Smooth muscle cell (in vitro differentiated cells): ENCODE data around the gene AREG. TPM values are rescaled to one million over a fixed set of nuclear protein-coding genes. Genes with fewer than 3 reads are reported as not detected.

Experiments
- DNase-seq: peaks from one replicate; lab custom pipeline; 2025; ENCODE audit not compliant: unreplicated experiment; lab: John Stamatoyannopoulos, UW
- H2AFZ ChIP-seq: fragments of 200-600 bp; sonication (generic); 2 replicates; pipeline ENCODE4 v1.6.0; 2016; ENCODE audit warnings: antibody characterized with exemption, low read depth, mild to moderate bottlenecking
- H3F3A ChIP-seq: fragments of 200-600 bp; sonication (generic); 2 replicates; pipeline ENCODE4 v1.6.0; 2017; ENCODE audit warnings: antibody characterized with exemption, low read depth
- H3K27ac ChIP-seq: fragments of 200-600 bp; sonication (generic); 2 replicates; pipeline ENCODE4 v1.5.1; 2016; ENCODE audit warnings: low read depth, mild to moderate bottlenecking
- H3K27me3 ChIP-seq: fragments of 200-600 bp; sonication (generic); 2 replicates; pipeline ENCODE4 v1.6.1; 2016; ENCODE audit warnings: low read depth, mild to moderate bottlenecking
- H3K36me3 ChIP-seq: fragments of 200-600 bp; sonication (generic); 2 replicates; pipeline ENCODE4 v1.5.1; 2016; ENCODE audit warnings: low read depth
- H3K4me1 ChIP-seq: fragments of 200-600 bp; sonication (generic); 2 replicates; pipeline ENCODE4 v1.5.1; 2016; ENCODE audit warnings: low read depth
- H3K4me2 ChIP-seq: fragments of 200-600 bp; sonication (generic); 2 replicates; pipeline ENCODE4 v1.6.0; 2016; ENCODE audit warnings: mild to moderate bottlenecking
- H3K4me3 ChIP-seq: fragments of 200-600 bp; sonication (generic); 2 replicates; pipeline ENCODE4 v1.5.1; 2016; ENCODE audit warnings: mild to moderate bottlenecking
- H3K79me2 ChIP-seq: fragments of 200-600 bp; sonication (generic); 2 replicates; pipeline ENCODE4 v1.6.0; 2016; ENCODE audit warnings: low read depth, mild to moderate bottlenecking
- H3K9ac ChIP-seq: fragments of 200-600 bp; sonication (generic); 2 replicates; pipeline ENCODE4 v1.6.0; 2016; ENCODE audit warnings: low read depth
- H3K9me3 ChIP-seq: fragments of 200-600 bp; sonication (generic); replicated peaks from 2 replicates; pipeline ENCODE4 v1.5.1; 2016; ENCODE audit warnings: low read depth
- H4K20me1 ChIP-seq: fragments of 200-600 bp; sonication (generic); 2 replicates; pipeline ENCODE4 v1.6.0; 2016; ENCODE audit warnings: low read depth
- CTCF ChIP-seq: fragments of 200-600 bp; sonication (generic); IDR thresholded peaks from 2 replicates; pipeline ENCODE4 v1.5.1; 2017; ENCODE audit warnings: borderline replicate concordance, mild to moderate bottlenecking, antibody characterized with exemption; ENCODE audit not compliant: insufficient read depth, poor library complexity, severe bottlenecking
- WGBS: methylation state at CpG from one replicate; pipeline ENCODE4 v1.1.7; 2016; ENCODE audit warnings: low lambda C conversion rate; 5-methylcytosine and 5-hydroxymethylcytosine counted together
- polyA plus RNA-seq: library from polyadenylated mRNA; unstranded; fragments of >200 nt; fragmentation: Nextera tagmentation; extraction: Ambion mirVana; gene quantifications from 2 replicates; pipeline ENCODE4 v1.2.1, GENCODE V29; 2016
- total RNA-seq: library from RNA; depleted of rRNA; stranded (reverse); fragments of >200 nt; gene quantifications from 2 replicates; pipeline ENCODE4 v1.2.3, GENCODE V29; 2014

The AREG gene
- total and polyA plus RNA-seq, 2 experiments from 2014 or later, result 86.9 to 123 TPM

- Histone ChIP-seq H3K27me3 (no peaks in the 10 kb centered on the region), H3K4me2 (peak overlapping the region; percentile 42), H2AFZ (no peak overlapping the region), H3K27ac (peak overlapping the region; percentile 91), H4K20me1 (no peaks in the 10 kb centered on the region), H3K36me3 (no peaks in the 10 kb centered on the region), H3K4me1 (no peaks in the 10 kb centered on the region), H3F3A (no peaks in the 10 kb centered on the region), H3K79me2 (no peaks in the 10 kb centered on the region), H3K9ac (peak overlapping the region; percentile 57), H3K4me3 (no peak overlapping the region), H3K9me3 (no peaks in the 10 kb centered on the region)
- TF ChIP-seq CTCF, result no peak
- no peak for DNase-seq
- WGBS, result 95% methylated on average over 2 of the region's 2 CpGs
These were observed 20.8 kb upstream of the AREG start for GRCh38 chr4:74424111-74424510.

- no peak overlapping the region for H3K4me3 ChIP-seq
- no peaks in the 10 kb centered on the region for H3K27me3 ChIP-seq
- 45% methylated on average over 1 of the region's 1 CpG for WGBS
- no peaks in the 10 kb centered on the region for H4K20me1 ChIP-seq
- DNase-seq, result no peak
- TF ChIP-seq CTCF, result no peak
- H3K4me1 ChIP-seq, result no peaks in the 10 kb centered on the region
- H3K4me2 ChIP-seq, result no peak overlapping the region
- H3K9ac ChIP-seq, result no peak overlapping the region
- no peaks in the 10 kb centered on the region for H3K79me2 ChIP-seq
- no peaks in the 10 kb centered on the region for H3K36me3 ChIP-seq
- no peaks in the 10 kb centered on the region for H3K9me3 ChIP-seq
- H2AFZ ChIP-seq, result no peak overlapping the region
- peak overlapping the region; percentile 62 for H3K27ac ChIP-seq
- H3F3A ChIP-seq, result no peaks in the 10 kb centered on the region
These were observed 18.8 kb upstream of the AREG start for GRCh38 chr4:74426101-74426500.

- no peak overlapping the region for H3K9ac ChIP-seq
- no peak for TF ChIP-seq CTCF
- no peak overlapping the region for H3K4me2 ChIP-seq
- H3K27ac ChIP-seq, result no peak overlapping the region
- DNase-seq, result no peak
- H3K4me3 ChIP-seq, result no peak overlapping the region
- H3K4me1 ChIP-seq, result no peaks in the 10 kb centered on the region
- no peaks in the 10 kb centered on the region for H4K20me1 ChIP-seq
- no peaks in the 10 kb centered on the region for H3K79me2 ChIP-seq
- no peaks in the 10 kb centered on the region for H3F3A ChIP-seq
- H3K27me3 ChIP-seq, result no peaks in the 10 kb centered on the region
- H3K36me3 ChIP-seq, result no peaks in the 10 kb centered on the region
- no peaks in the 10 kb centered on the region for H3K9me3 ChIP-seq
- H2AFZ ChIP-seq, result no peak overlapping the region
These were observed 16.7 kb upstream of the AREG start for GRCh38 chr4:74428276-74428675.

GRCh38 chr4:74431113-74431826, 13.7 kb upstream of the AREG start:
- Histone ChIP-seq H4K20me1 (no peaks in the 10 kb centered on the region), H3K9me3 (no peaks in the 10 kb centered on the region), H3K9ac (no peak overlapping the region), H2AFZ (no peak overlapping the region), H3K27ac (no peak overlapping the region), H3K79me2 (no peaks in the 10 kb centered on the region), H3K4me2 (no peak overlapping the region), H3K4me3 (no peak overlapping the region), H3K4me1 (no peaks in the 10 kb centered on the region), H3K27me3 (no peaks in the 10 kb centered on the region), H3K36me3 (no peaks in the 10 kb centered on the region), H3F3A (no peaks in the 10 kb centered on the region)
- DNase-seq, result no peak
- WGBS, result 80% methylated on average over 11 of the region's 11 CpGs
- TF ChIP-seq CTCF, result no peak
